ENCODE data around the gene SSH2. TPM values are rescaled to one million over a fixed set of nuclear protein-coding genes. Genes with fewer than 3 reads are reported as not detected.
"Not testable (repeated sequence)": the region's sequence is repeated elsewhere in the genome, so short reads cannot be mapped to it uniquely, and the experiment has no call there.

SSH2 gene
- total and polyA plus RNA-seq, 8 donors, result 8.4 to 19.1 (median 10.3) TPM

DNA sequence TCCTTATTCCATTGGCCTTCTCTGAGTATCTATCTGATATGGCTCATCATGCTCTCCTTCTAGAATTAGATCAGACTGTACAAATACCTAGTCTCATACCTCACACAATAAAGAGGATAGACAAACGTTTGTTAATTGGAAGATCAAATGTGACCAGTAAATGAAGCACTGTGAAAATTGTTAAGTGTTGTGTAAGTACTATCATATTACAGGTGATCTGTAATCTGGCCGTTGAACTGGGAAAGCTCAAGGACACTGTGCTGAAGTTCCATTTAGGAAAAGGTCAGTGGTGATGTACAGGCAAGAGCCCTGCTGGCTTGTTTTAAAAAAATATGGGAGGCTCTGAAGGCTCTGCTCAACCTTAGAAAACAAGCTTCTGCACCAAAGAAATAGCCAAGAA lies 268.8 kb downstream of the SSH2 start:
- ATAC-seq, result no peak
- Histone ChIP-seq H3K36me3 (peaks cover 0 to 11% (median 0%) of the 10 kb centered on the region in 3 donors), H3K27ac (no peak overlapping the region), H3K4me3 (no peak overlapping the region), H3K9me3 (no peaks in the 10 kb centered on the region), H3K4me1 (no peaks in the 10 kb centered on the region), H3K27me3 (no peaks in the 10 kb centered on the region)
- no peak for DNase-seq
- WGBS, 2 donors, result 29 to 33% methylated on average over 2 of the region's 2 CpGs
- no peak for FAIRE-seq
- intact Hi-C loops (cut with DNase I), result no loop called here
- TF ChIP-seq, protein P1, sequence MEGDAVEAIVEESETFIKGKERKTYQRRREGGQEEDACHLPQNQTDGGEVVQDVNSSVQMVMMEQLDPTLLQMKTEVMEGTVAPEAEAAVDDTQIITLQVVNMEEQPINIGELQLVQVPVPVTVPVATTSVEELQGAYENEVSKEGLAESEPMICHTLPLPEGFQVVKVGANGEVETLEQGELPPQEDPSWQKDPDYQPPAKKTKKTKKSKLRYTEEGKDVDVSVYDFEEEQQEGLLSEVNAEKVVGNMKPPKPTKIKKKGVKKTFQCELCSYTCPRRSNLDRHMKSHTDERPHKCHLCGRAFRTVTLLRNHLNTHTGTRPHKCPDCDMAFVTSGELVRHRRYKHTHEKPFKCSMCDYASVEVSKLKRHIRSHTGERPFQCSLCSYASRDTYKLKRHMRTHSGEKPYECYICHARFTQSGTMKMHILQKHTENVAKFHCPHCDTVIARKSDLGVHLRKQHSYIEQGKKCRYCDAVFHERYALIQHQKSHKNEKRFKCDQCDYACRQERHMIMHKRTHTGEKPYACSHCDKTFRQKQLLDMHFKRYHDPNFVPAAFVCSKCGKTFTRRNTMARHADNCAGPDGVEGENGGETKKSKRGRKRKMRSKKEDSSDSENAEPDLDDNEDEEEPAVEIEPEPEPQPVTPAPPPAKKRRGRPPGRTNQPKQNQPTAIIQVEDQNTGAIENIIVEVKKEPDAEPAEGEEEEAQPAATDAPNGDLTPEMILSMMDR (IDR thresholded peaks at IDR 0.05), result no peak

DNA sequence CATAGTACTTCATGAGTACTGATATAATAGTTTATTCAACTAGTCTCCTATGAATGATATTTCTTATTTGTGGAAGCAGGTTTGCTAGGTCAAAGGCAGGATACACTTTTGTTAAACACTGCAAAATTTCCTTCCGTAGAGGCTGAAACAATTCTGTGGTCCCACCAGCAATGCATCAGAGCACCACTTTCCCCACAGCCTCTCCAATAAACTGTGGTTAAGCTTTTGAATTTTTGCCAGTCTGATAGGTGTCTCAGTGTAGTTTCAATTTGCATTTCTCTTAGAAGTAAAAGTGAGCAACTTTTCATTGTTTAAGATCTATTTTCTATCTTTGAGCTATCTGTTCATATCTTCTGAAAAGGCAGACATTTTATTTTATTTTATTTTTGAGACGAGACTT lies 270.9 kb downstream of the SSH2 start:
- DNase-seq, result no peak
- H3K27me3 ChIP-seq, result no peaks in the 10 kb centered on the region
- TF ChIP-seq, protein P1 (IDR thresholded peaks at IDR 0.05), result no peak
- no peak overlapping the region for H3K27ac ChIP-seq
- no peak for FAIRE-seq
- no peaks in the 10 kb centered on the region for H3K9me3 ChIP-seq
- 96 to 98% methylated on average over 2 of the region's 2 CpGs for WGBS, 2 donors
- no peaks in the 10 kb centered on the region for H3K4me1 ChIP-seq
- H3K4me3 ChIP-seq, result no peak overlapping the region
- ATAC-seq, result no peak
- intact Hi-C loops (cut with DNase I), result no loop called here
- peaks cover 0 to 6% (median 0%) of the 10 kb centered on the region in 3 donors for H3K36me3 ChIP-seq

DNA sequence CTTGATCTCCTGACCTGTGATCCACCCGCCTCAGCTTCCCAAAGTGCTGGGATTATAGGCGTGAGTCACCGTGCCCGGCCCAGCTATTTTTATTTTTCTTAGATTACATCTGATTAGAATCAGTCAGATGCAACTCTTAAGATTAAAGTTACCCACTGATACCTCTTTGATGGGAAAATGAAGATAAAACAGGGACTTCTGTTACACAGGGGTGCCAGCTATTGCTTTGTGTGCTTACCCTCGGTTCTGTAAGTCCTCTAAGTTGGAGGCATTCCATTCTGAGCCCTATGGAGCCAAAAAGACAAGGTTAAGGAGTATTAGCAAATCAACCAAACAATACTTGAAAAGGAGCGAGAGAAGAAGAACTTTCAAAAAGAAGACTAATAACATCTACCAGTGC lies 274.7 kb downstream of the SSH2 start:
- no peak for DNase-seq
- Histone ChIP-seq H3K9me3 (no peaks in the 10 kb centered on the region), H3K4me1 (no peaks in the 10 kb centered on the region), H3K27me3 (no peaks in the 10 kb centered on the region), H3K36me3 (no peaks in the 10 kb centered on the region), H3K4me3 (no peak overlapping the region), H3K27ac (no peak overlapping the region)
- TF ChIP-seq, protein P1 (IDR thresholded peaks at IDR 0.05), result no peak
- 96 to 97% methylated on average over 6 of the region's 6 CpGs for WGBS, 2 donors
- no peak for FAIRE-seq
- intact Hi-C loops (cut with DNase I), result no loop called here
- no peak for ATAC-seq

DNA sequence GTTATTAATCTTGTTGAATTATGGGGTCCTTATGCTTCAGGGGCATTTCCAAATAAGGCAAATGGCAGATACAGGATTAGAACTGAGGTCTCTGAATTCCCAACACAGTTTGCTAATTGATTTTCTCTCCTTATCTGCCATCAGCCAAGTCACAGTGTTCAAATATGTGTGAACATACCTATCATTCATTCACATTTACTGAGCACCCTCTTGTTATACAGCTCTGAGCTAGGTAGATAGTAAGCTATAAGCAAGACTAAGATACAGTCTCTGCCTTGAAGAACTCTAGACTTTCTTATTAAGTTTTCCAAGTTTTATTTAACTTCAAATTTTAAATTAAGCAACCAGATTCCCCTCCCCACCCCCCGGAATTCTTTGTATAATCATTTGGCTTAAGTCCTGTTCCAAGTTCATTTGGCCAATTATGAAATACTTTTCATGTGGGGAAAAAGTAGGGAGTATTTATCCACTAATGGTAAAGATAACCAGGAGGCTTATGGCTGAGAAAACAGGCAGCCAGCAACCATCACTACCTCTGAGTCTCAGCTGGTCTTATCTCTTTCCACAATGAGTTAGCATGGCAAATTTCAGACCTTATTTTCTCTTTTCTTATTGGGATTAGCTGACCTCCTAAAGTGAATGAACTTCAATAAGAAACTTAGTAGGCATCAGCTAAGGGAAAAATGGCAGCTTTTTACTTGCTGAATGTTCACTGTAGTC lies 275.9 kb downstream of the SSH2 start:
- Histone ChIP-seq H3K36me3 (no peaks in the 10 kb centered on the region), H3K9me3 (no peaks in the 10 kb centered on the region), H3K4me3 (no peak overlapping the region), H3K27ac (no peak overlapping the region), H3K27me3 (no peaks in the 10 kb centered on the region), H3K4me1 (no peaks in the 10 kb centered on the region)
- TF ChIP-seq, protein P1 (IDR thresholded peaks at IDR 0.05), result no peak
- intact Hi-C loops (cut with DNase I), result no loop called here
- DNase-seq, result no peak
- FAIRE-seq, result no peak
- 50 to 73% methylated on average over 1 of the region's 1 CpG for WGBS, 2 donors
- no peak for ATAC-seq

DNA sequence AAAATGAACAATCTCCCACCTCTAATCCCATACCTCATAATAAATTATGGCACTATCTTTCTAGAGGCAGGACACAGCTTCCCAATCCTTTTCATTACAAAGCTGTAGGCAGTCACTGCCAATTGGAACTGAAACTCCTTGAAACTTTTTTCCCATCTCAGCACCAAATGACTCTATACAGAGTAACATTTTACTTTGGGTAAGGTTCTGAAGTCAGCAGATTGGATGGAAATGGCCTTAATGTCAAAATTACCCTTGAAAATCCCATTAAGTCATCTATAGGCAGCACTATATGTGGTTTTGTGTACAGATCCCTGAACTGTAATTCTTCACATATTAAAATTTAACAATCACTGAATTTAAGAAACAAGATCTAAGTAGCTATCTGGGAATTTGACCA lies 277.1 kb downstream of the SSH2 start:
- no peaks in the 10 kb centered on the region for H3K4me1 ChIP-seq
- intact Hi-C loops (cut with DNase I), result no loop called here
- TF ChIP-seq, protein P1 (IDR thresholded peaks at IDR 0.05), result no peak
- H3K36me3 ChIP-seq, result no peaks in the 10 kb centered on the region
- no peak overlapping the region for H3K27ac ChIP-seq
- H3K9me3 ChIP-seq, result no peaks in the 10 kb centered on the region
- FAIRE-seq (no peak), ATAC-seq (no peak), DNase-seq (no peak)
- no peaks in the 10 kb centered on the region for H3K27me3 ChIP-seq
- no peak overlapping the region for H3K4me3 ChIP-seq

DNA sequence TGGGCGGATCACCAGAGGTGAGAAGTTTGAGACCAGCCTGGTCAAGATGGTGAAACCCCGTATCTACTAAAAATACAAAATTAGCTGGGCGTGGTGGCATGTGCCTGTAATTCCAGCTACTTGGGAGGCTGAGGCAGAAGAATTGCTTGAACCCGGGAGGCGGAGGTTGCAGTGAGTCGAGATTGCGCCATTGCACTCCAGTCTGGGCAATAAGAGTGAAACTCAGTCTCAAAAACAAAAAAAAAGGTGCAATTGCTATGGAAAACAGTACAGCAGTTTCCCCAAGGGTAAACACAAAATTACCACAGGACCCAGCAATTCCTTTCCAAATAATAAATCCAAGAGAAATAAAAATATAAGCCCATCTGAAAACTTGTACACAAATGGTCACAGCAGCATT lies 278.1 kb downstream of the SSH2 start:
- ATAC-seq; H3K36me3 ChIP-seq; H3K27me3 ChIP-seq; H3K27ac ChIP-seq; H3K4me3 ChIP-seq; FAIRE-seq; H3K4me1 ChIP-seq; intact Hi-C loops (cut with DNase I); DNase-seq; H3K9me3 ChIP-seq: not testable (repeated sequence)
- WGBS, 2 donors, result 96% methylated on average over 7 of the region's 7 CpGs

Measured in pancreas (tissue), 10 donors.